Measurements from ENCODE around the gene PLK3. TPM values are rescaled to one million over a fixed set of nuclear protein-coding genes. Genes with fewer than 3 reads are reported as not detected.

The PLK3 gene
- total and polyA plus RNA-seq, 9 of the 15 experiments (the other 6 are each of a cell fraction or from before 2014, with no cell fraction given): 0.52 to 22.7 (median 11.0) TPM

GRCh38 chr1:44826375-44827196 is 26.4 kb downstream of the PLK3 start (continued):
- no peak for TF ChIP-seq MXD1 (CRISPR knock-in tag; IDR thresholded peaks at IDR 0.05; ENCODE audit: borderline replicate concordance, poor library complexity, severe bottlenecking)
- peak in 1 of 2 experiments; percentile 57; a peak in 1 of 4 replicates for TF ChIP-seq MAZ (CRISPR knock-in tag; conservative IDR thresholded peaks at IDR 0.05 in 1 of 2, IDR thresholded peaks at IDR 0.05 in 1 of 2)
- no peak for TF ChIP-seq ZNF354B (CRISPR knock-in tag; IDR thresholded peaks at IDR 0.05)
- TF ChIP-seq HDAC2 (IDR thresholded peaks at IDR 0.05): no peak
- no peak for TF ChIP-seq TAF9B (IDR thresholded peaks at IDR 0.05; ENCODE audit: partially characterized antibody)
- no peak for TF ChIP-seq SLC30A9 (CRISPR knock-in tag; IDR thresholded peaks at IDR 0.05)
- no peak for TF ChIP-seq ZKSCAN8 (CRISPR knock-in tag; IDR thresholded peaks at IDR 0.05)
- TF ChIP-seq ZKSCAN1 (IDR thresholded peaks at IDR 0.05; ENCODE audit: low read depth, low read length): no peak
- TF ChIP-seq TFAP4 (CRISPR knock-in tag; IDR thresholded peaks at IDR 0.05; ENCODE audit: borderline replicate concordance): peak; percentile 36; the same call in 1 of the 2 replicates
- TF ChIP-seq ZKSCAN3 (CRISPR knock-in tag; IDR thresholded peaks at IDR 0.05): no peak
- no peak for TF ChIP-seq SMARCE1 (IDR thresholded peaks at IDR 0.05)
- 0 out of 6 replicates have a peak, but pooled peaks of 1 of the 3 experiments have one; percentile 6 for TF ChIP-seq CTCF (IDR thresholded peaks at IDR 0.05 in 2 of 3, conservative IDR thresholded peaks at IDR 0.05 in 1 of 3; ENCODE audit: insufficient read depth in 2 of 3, low read depth in 1 of 3, low read length in 3 of 3)
- TF ChIP-seq CBX1 (IDR thresholded peaks at IDR 0.05; ENCODE audit: low read depth): no peak
- no peak for TF ChIP-seq ZFPM2 (CRISPR knock-in tag; IDR thresholded peaks at IDR 0.05)
- no peak for TF ChIP-seq KDM4B (IDR thresholded peaks at IDR 0.05; ENCODE audit: borderline replicate concordance in 2 of 2, low read depth in 1 of 2)
- no peak for TF ChIP-seq ZNF449 (CRISPR knock-in tag; IDR thresholded peaks at IDR 0.05)
- no peak for TF ChIP-seq ARID4B (CRISPR knock-in tag; IDR thresholded peaks at IDR 0.05)
